ENCODE data around the gene NF2. TPM values are rescaled to one million over a fixed set of nuclear protein-coding genes. Genes with fewer than 3 reads are reported as not detected.

NF2 gene
- total RNA-seq, 4 donors from 2014 or later: 17.7 to 52.9 (median 33.8) TPM

- intact Hi-C loops (cut with DNase I; ENCODE audit: low total_unique reads): no loop called here
- no peak for TF ChIP-seq POLR2A (IDR thresholded peaks at IDR 0.05)
- no peak for TF ChIP-seq CTCF (IDR thresholded peaks at IDR 0.05)
- Histone ChIP-seq H3K27ac (no peak overlapping the region), H3K4me1 (peaks cover 0 to 5% of the 10 kb centered on the region in 2 donors), H3K9me3 (no peaks in the 10 kb centered on the region), H3K4me3 (no peak overlapping the region), H3K27me3 (peaks cover 6 to 9% of the 10 kb centered on the region in 2 donors), H3K36me3 (no peaks in the 10 kb centered on the region)
- DNase-seq: no peak
These were observed 119.2 kb downstream of the NF2 start for GRCh38 chr22:29722587-29722986.

DNA sequence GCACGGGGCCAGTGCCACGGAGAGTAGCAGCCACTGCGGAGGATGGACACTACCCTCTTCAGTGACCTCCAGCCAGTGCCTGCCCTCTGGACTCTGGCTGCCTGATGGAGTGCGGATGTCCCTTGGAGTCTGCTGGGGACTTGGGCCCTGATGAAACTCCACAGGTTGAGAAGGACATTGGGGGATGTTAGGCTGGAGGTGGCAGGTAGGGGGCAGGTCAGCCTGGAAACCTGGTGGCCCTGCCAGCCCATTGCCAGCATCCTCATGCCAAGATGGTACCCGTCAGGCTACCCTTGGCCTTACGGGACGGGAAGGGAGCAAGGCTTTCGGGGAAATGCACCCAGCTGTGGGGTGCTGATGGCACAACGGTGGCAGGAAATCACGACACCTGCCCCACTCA lies 120.3 kb downstream of the NF2 start:
- no peak overlapping the region for H3K27ac ChIP-seq
- H3K36me3 ChIP-seq: no peaks in the 10 kb centered on the region
- intact Hi-C loops (cut with DNase I; ENCODE audit: low total_unique reads): no loop called here
- H3K4me1 ChIP-seq: peaks cover 0 to 5% of the 10 kb centered on the region in 2 donors
- peaks cover 6 to 9% of the 10 kb centered on the region in 2 donors for H3K27me3 ChIP-seq
- DNase-seq: no peak
- H3K4me3 ChIP-seq: no peak overlapping the region
- TF ChIP-seq CTCF (IDR thresholded peaks at IDR 0.05) (no peak), POLR2A (IDR thresholded peaks at IDR 0.05) (no peak)
- H3K9me3 ChIP-seq: no peaks in the 10 kb centered on the region

DNA sequence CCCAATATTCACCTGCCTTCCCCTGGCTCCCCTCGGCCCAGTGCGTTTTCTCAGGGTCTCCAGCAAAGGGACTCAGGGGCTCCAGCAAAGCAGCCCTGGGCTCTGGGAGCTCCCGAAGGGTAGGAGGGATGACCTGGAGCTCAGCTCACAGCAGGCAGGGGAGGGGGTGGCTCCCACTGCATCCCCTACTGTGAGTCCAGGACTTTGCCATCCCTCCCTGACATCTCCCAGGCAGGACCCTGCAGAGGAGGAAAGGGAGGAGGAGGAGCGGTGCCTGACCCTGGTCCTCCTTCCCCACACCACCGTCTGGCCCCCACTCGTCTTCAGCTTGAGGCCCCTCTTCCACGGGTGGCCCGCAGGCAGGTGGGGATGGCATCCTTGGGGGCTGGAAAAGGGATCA lies 121.4 kb downstream of the NF2 start:
- TF ChIP-seq POLR2A (IDR thresholded peaks at IDR 0.05): no peak
- TF ChIP-seq CTCF (IDR thresholded peaks at IDR 0.05): no peak
- Histone ChIP-seq H3K36me3 (no peaks in the 10 kb centered on the region), H3K4me1 (peaks cover 0 to 5% of the 10 kb centered on the region in 2 donors), H3K9me3 (no peaks in the 10 kb centered on the region), H3K27me3 (peaks cover 5 to 6% of the 10 kb centered on the region in 2 donors), H3K4me3 (no peak overlapping the region), H3K27ac (no peak overlapping the region)
- intact Hi-C loops (cut with DNase I; ENCODE audit: low total_unique reads): no loop called here
- DNase-seq: no peak

DNA sequence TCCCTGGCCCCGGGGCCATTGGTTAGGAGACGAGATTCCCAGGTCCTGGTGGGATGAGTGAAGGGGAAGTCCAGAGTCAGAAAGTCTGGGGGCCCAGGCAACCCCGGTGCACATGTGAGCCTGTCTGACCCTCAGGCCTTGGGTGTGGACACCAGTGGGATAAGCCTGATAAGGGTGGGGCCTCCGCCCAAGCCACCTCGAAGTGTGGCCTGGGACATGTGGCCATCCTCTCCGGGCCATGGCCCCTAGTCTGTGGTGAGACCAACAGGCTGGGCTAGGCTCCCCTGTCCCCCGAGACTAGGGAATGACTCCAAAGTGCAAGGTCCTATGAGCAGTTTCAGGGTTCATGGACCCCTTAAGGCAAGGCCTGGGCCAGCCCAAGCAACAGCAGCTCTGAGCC lies 122.7 kb downstream of the NF2 start:
- no peaks in the 10 kb centered on the region for H3K9me3 ChIP-seq
- intact Hi-C loops (cut with DNase I; ENCODE audit: low total_unique reads): no loop called here
- no peaks in the 10 kb centered on the region for H3K36me3 ChIP-seq
- TF ChIP-seq CTCF (IDR thresholded peaks at IDR 0.05) (no peak), POLR2A (IDR thresholded peaks at IDR 0.05) (no peak)
- H3K27me3 ChIP-seq: peaks cover 3 to 4% of the 10 kb centered on the region in 2 donors
- DNase-seq: no peak
- no peak overlapping the region for H3K4me3 ChIP-seq
- no peak overlapping the region for H3K27ac ChIP-seq
- no peaks in the 10 kb centered on the region for H3K4me1 ChIP-seq

DNA sequence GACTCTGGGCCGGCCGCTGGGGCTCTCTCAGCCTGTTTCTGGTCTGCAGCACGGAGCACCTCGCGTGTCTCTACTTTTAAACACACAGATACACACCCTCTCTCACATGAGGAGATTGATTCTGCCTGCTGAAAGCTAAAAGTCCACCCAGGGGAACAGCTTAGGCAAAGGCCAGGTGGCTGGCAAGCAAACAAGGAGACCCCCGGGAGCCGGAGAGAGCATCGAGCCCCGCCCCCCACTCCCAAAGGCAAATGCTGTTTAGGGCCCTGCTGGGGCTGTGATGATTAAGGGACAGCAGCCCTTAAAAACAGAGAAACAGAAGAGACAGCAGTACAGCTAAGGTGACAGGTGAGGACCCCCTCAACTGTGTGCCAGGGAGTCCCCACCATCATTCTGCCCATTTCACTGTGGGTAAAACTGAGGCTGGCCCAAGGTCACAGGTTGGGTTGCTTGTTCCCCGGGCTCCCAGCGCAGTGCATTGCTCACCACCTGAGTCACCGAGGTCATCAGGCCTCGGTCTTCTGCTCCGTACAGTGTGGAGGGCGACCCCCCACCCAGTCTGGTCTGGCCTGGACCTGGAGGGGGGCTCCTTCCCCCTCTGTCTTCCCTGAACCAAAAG lies 123.2 kb downstream of the NF2 start:
- Histone ChIP-seq H3K27ac (no peak overlapping the region), H3K36me3 (no peaks in the 10 kb centered on the region), H3K9me3 (no peaks in the 10 kb centered on the region), H3K27me3 (no peaks in the 10 kb centered on the region), H3K4me3 (no peak overlapping the region), H3K4me1 (no peaks in the 10 kb centered on the region)
- no peak for DNase-seq
- TF ChIP-seq POLR2A (IDR thresholded peaks at IDR 0.05): no peak
- no peak for TF ChIP-seq CTCF (IDR thresholded peaks at IDR 0.05)
- intact Hi-C loops (cut with DNase I; ENCODE audit: low total_unique reads): no loop called here
